HG02852 (cell line): ENCODE measurements around the gene A3GALT2.
"Not testable (repeated sequence)": the region's sequence is repeated elsewhere in the genome, so short reads cannot be mapped to it uniquely, and the experiment has no call there.

Experiments used
- ATAC-seq: cut with Tn5 transposase; IDR thresholded peaks from one replicate; pipeline ENCODE4 v1.9.1; 2021; ENCODE audit warnings: mild to moderate bottlenecking, moderate library complexity; ENCODE audit not compliant: unreplicated experiment

Gene A3GALT2

GRCh38 chr1:33317354-33317753, 3.5 kb downstream of the A3GALT2 start:
- no peak for ATAC-seq

DNA sequence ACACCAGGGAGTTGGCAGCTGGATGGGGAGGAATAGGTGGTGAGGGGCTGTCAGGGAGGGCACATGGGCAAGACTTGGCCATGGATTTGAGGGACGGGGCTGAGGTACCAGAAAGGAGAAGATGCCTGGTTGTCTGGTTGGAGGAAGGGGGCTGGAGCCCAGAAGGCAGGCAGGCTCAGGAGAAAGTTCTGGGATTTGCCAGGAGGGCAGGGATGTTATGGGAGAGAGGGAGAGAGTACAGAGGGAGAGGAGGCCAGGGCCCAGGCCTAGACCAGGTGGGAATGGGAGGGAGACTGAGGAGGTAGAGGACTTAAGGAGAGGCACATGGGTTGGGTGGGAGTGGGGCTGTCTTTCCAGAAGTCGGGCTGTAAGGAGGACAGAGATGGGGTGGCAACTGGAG, 4.3 kb downstream of the A3GALT2 start:
- ATAC-seq, result no peak

GRCh38 chr1:33314416-33314815, 6.5 kb downstream of the A3GALT2 start:
- ATAC-seq, result no peak

DNA sequence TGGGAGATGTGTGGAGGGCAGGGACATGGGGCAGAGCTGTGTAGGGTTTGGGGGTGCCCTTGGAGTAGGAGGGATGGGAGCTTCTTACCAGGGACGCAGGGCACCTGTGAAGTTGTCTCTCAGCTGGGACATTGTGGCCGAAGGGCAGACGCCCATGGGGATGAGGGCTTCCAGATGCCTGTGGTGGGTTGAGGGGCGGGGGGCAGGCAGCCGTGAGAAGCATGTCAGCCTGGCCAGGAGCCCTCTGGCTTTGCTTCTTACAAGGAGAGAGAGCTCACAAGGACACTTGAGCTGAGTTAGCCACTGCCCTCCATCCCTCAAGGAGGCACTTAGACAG, 8.5 kb downstream of the A3GALT2 start:
- no peak for ATAC-seq

DNA sequence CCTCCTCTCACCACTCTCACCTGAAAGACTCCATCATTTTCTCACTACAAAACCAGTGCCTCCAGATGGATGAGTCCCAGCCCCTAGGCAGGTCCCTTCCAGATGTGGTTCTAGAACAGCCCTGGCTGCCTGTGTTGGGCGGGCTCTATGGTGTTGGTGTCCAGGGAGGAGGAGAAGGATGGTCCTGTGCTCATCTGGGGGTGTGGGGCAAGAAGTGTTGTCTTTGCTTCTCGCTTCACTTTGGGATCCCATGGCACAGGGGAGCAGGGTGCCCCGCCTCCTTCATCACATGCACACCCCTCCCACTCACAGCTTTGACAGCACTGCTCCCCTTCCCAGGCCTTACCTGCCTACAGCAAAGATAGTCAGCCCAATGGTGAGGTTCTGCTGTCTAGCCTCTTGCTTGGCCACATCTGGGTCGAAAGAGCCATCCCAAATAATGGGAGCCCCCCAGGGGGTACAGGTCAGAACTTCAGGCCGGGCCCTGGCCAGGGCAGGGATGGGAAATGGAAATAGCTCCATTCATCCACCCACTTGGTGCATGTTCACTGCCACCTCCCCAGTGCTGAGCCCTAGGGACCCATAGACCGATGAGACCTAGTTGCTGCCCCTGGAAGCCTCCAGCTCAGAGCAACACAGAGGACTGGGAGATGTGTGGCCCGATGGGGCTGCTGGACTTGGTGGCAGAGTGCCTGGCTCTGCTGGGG, 9.0 kb downstream of the A3GALT2 start:
- ATAC-seq, result no peak

DNA sequence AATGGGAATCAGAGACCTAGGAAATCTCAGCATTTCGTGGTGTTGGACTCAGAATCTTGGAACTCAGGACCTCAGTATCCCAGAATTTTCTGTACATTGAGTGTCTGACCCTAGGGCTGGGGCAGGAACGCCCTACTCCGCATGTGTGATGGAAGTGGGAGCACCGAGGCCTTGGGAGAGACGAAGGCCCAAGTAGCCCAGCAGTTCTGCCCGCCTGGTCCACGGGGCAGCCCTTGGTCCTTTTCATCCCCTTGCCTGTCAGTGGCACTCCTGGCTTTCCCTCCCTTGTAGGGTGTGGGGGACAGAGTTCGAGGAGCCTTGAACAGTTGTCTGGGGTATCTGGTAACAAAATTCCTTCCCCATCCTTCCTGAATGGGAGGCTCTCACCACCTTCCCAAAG, 10.2 kb downstream of the A3GALT2 start:
- no peak for ATAC-seq

- ATAC-seq, result not testable (repeated sequence)
These were observed 11.5 kb downstream of the A3GALT2 start for GRCh38 chr1:33309351-33309750.

DNA sequence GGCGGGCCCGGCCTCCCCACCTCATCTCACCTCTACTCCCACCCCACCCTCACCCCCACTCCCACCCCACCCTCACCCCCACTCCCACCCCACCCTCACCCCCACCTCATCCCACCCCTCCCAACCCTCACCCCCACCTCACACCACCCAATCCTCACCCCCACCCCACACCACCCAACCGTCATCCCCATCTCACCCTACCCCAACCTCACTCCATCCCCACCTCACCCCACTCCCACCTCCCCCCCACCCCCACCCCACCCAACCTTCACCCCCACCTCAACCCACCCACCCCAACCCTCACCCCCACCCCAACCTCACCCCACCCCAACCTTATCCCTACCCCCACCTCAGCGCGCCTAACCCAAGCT, 13.4 kb downstream of the A3GALT2 start:
- ATAC-seq, result no peak

- no peak for ATAC-seq
These were observed 14.0 kb downstream of the A3GALT2 start for GRCh38 chr1:33306653-33307493.

DNA sequence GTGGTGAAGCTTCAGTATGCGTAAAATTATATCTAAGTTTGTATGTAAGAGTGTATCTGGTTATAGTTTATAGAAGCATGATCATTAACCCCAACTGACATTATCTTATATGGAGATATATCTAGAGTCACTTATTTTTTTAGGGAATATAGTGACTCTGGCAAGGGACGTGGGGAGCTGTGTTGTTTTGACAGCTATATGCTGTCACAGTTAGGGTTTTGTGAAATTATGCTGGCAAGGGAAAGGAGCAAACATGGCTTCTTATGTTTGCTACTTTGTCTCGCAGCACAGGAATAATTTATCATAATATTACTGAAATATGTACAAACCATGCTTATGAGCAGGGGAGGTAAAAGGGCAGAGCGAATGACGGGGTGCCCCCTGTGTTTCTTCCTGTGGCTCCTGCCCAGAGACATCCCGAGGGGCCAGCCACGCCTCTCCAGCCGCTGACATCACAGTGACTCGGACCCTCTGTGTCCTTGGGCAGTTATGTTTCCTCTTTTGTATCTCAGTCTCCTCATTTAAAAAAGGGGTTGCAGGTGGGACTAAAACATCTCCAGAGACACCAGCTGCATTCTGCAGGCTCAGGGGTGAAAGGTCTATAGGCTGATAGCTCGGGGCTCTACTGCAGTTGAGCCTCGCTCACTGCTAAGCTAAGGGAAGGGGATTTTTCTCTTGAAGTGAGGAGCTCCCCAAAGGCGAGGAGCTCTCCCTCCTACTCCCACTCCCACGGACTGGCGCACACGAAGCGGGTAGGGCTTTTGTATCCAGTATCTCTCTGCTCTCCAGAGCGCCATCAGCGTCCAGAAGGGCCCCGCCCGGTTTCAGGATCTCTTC, 14.9 kb downstream of the A3GALT2 start:
- no peak for ATAC-seq

GRCh38 chr1:33305016-33305415, 15.9 kb downstream of the A3GALT2 start:
- ATAC-seq, result no peak

DNA sequence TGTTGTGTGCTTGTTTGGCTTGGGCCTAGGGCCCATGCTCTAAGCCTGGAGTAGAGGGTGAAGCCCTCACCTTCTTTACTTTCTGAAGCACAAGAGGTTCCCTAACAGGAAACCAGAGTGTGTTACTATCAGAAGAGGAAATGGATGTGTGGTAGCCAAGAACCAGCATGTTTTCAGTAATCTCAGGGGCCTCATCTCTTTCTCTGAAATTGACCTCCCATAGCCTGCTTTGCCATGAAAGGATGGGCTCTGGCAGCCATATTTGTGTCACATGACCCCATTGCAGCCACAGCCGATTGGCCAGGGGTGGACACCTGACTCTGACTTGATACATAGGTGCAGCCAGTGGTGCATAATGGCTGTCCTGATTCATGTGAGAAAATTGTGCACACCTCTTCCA, 18.6 kb downstream of the A3GALT2 start:
- no peak for ATAC-seq

- ATAC-seq, result no peak
These were observed 19.5 kb downstream of the A3GALT2 start for GRCh38 chr1:33301273-33301984.

DNA sequence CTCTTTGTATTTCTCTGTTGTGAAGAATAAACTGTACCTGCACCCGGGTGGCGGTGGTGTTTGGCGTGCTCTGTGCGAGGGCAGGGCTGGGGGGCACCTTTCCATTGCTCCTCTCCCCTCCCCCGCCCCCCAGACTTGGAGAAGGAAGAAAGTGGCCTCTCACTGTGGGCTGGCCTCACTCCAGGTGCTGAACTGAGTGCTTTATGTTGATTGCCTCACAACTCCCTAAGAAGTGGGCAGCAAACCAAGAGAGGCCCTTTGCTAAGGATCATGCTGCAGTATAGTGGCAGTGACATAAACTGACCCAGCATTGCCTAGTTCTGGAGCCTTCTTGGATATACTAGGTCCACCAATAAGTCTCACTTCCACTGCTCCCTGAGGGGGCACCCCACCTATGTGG, 20.2 kb downstream of the A3GALT2 start:
- ATAC-seq, result no peak

DNA sequence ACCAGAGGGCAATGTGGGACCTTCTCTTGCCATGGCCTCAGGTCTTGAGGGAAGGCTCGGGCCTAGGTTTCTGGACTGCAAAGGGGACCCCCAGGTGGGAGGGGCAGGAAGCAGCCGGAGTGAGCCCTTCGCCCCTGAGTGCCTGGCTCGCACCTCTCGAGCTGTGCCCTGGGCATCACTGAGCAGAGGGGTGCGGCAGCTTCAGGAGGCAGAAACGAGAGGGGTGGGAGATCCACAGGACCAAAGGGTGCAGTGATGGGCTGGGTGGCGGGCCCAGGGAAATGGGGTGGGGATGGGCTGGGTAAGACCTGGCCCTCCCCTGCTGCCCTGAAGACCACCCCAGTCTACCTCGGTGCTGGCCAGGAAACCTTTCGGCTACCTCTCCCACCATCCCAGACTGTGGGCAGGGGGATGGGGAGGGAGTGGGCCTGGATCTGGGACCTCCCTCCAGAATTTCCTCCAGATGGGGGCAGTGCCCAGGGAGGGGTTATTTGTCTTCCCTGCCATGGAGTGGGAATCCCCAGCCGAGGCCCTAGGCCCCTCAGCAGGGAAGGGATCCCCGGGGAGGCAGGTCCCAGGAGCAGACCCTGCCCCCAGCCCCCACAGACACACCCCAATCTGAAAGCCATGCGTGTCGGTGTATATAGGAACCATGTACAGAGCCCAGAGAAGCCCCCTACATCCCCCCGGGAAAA, 21.3 kb downstream of the A3GALT2 start:
- ATAC-seq, result no peak

GRCh38 chr1:33298623-33299277, 22.1 kb downstream of the A3GALT2 start:
- ATAC-seq, result peak; percentile 55

- ATAC-seq, result no peak
These were observed 22.8 kb downstream of the A3GALT2 start for GRCh38 chr1:33297911-33298622.

DNA sequence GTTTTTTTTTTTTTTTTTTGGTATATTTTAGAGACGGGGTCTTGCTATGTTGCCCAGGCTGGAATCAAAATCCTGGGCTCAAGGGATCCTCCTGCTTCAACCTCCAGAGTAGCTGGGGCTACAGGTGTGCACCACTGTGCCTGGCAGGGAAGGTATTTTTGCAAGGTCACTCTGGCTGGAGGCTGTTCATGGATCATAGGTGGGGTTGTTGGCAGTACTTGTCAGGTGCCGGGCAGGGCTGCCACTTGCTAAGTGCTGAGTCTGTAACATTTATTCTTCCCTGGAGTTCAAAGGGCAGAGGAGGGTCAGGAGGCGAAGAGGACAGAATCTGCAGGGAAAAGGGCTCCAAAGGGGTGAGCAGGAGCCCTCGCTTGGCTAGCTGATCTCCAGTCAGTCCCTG, 24.1 kb downstream of the A3GALT2 start:
- ATAC-seq, result no peak

DNA sequence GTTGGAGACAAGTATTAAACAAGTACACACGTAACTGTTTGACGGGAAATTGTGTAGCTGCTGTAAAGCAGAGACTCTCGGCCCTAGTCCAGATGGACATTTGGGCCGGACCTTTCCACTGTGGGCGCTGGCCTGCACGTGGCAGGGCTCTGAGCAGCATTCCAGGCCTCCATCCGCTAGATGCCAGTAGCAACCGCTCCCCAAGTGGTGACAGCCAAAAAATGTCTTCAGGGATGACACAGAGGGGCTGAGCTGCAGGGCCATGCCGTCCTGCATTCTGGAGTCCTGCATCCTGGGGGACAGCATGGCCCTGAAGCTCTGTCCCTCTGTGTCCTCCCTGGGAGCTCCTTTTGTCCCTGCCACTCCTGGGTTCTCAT, 24.8 kb downstream of the A3GALT2 start:
- ATAC-seq, result no peak
